PFSK-1 (cell line): ENCODE results near the gene MPZL3.

Source experiments
- FOXP2 ChIP-seq: optimal IDR thresholded peaks from 2 replicates; pipeline ENCODE3; 2011; ENCODE audit warnings: borderline replicate concordance, control low read depth, inconsistent platforms; ENCODE audit not compliant: insufficient read depth; ENCODE audit errors: extremely low read length, extremely low read depth
- POLR2AphosphoS5 ChIP-seq: IDR thresholded peaks from 2 replicates; pipeline ENCODE4 v1.6.1; 2012; ENCODE audit warnings: low read depth, mild to moderate bottlenecking, control low read depth, low read length, moderate library complexity
- SIN3A ChIP-seq: IDR thresholded peaks from 2 replicates; pipeline ENCODE4 v1.6.1; 2012; ENCODE audit warnings: mild to moderate bottlenecking, low read length, moderate library complexity, borderline replicate concordance; ENCODE audit not compliant: insufficient read depth
- TAF1 ChIP-seq: IDR thresholded peaks from 2 replicates; pipeline ENCODE4 v1.6.1; 2012; ENCODE audit warnings: low read length, control low read depth, borderline replicate concordance; ENCODE audit not compliant: insufficient read depth
- TF ChIP-seq, protein P1 (sequence below), 2 experiments: IDR thresholded peaks; 2 replicates each; pipeline versions ENCODE4 v1.6.1 to v1.8.0; 2011 to 2012; ENCODE audit warnings: low read depth in 2 of 2, low read length in 2 of 2, control low read depth in 1 of 2, inconsistent platforms in 1 of 2, mild to moderate bottlenecking in 1 of 2, moderate library complexity in 1 of 2; ENCODE audit not compliant: insufficient read depth in 1 of 2

MPZL3 gene

DNA sequence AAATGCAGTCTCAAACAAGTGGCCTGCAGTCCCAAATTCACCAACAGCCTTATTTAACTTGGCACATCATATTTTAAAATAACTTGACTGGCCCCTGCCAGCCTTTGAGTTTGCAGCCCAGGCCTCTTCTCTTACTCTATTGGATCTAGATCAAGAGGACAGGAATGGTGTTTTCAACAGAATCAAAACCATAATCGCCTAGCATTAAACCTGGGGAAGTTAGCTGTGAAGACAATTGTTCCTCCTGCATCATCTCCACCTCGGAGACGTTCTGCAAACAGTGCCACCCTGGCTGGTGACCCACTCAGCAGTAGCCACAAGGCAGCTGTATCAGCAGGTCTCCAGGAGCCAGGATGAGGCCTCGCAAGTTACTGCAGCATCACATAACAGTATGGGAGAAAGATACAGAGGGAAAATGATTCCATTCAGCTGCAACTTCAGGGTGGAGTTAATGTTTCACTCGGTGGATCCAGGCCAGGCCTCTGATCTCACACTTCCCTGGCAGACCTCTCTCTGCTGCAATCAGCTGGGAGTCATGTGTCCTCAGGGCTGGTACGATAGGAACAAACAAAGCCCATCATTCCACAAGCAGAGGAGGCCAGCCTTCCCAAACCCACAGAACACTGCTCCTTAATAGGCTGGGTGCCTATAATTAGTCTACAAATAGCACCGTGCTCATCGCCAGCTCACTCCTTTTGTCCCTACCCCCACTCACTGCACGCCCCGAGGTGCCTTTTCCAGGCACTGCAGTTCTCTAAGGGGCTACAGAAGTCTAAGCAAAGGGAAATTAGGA, 57.1 kb downstream of the MPZL3 start:
- TF ChIP-seq TAF1 (no peak), FOXP2 (no peak), POLR2AphosphoS5 (no peak), SIN3A (no peak)
- TF ChIP-seq, protein P1, sequence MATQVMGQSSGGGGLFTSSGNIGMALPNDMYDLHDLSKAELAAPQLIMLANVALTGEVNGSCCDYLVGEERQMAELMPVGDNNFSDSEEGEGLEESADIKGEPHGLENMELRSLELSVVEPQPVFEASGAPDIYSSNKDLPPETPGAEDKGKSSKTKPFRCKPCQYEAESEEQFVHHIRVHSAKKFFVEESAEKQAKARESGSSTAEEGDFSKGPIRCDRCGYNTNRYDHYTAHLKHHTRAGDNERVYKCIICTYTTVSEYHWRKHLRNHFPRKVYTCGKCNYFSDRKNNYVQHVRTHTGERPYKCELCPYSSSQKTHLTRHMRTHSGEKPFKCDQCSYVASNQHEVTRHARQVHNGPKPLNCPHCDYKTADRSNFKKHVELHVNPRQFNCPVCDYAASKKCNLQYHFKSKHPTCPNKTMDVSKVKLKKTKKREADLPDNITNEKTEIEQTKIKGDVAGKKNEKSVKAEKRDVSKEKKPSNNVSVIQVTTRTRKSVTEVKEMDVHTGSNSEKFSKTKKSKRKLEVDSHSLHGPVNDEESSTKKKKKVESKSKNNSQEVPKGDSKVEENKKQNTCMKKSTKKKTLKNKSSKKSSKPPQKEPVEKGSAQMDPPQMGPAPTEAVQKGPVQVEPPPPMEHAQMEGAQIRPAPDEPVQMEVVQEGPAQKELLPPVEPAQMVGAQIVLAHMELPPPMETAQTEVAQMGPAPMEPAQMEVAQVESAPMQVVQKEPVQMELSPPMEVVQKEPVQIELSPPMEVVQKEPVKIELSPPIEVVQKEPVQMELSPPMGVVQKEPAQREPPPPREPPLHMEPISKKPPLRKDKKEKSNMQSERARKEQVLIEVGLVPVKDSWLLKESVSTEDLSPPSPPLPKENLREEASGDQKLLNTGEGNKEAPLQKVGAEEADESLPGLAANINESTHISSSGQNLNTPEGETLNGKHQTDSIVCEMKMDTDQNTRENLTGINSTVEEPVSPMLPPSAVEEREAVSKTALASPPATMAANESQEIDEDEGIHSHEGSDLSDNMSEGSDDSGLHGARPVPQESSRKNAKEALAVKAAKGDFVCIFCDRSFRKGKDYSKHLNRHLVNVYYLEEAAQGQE (IDR thresholded peaks at IDR 0.05; ENCODE audit: insufficient read depth in 1 of 2, low read depth in 2 of 2, low read length in 2 of 2) = no peak

DNA sequence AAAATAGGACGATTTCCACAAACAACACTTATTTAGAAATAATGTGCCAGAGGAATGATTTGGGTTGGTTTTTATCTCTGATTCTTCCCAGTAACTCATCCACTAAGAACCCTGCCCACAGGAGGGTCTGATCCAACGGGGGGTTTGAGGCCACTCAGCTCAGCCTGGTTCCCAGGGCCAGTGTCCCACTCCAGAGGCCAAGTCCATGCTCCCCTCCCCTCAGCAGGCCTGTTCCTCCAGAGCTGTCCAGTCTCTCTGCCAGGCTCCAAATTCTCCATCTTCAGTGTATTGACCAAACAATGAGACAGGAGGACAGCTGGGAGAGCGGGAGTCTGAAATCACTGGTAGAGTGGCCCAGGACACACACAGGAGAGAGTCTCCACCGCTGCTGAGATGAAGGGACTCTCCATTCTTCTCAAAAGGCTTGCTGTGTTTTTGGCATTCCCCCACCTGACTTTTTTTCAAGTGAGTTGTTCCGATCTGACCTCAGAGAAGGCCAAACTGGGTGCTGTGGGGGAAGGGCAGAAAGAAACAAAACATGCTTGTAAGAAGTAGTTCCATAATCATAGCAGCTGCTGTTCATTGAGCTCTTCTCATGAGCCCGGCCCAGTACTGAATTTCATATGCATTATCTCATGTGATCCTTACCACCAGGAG, 58.1 kb downstream of the MPZL3 start:
- no peak for TF ChIP-seq POLR2AphosphoS5
- TF ChIP-seq SIN3A = no peak
- TF ChIP-seq, protein P1 (IDR thresholded peaks at IDR 0.05; ENCODE audit: insufficient read depth in 1 of 2, low read depth in 2 of 2, low read length in 2 of 2) = no peak
- TF ChIP-seq TAF1 = no peak
- TF ChIP-seq FOXP2 = no peak

DNA sequence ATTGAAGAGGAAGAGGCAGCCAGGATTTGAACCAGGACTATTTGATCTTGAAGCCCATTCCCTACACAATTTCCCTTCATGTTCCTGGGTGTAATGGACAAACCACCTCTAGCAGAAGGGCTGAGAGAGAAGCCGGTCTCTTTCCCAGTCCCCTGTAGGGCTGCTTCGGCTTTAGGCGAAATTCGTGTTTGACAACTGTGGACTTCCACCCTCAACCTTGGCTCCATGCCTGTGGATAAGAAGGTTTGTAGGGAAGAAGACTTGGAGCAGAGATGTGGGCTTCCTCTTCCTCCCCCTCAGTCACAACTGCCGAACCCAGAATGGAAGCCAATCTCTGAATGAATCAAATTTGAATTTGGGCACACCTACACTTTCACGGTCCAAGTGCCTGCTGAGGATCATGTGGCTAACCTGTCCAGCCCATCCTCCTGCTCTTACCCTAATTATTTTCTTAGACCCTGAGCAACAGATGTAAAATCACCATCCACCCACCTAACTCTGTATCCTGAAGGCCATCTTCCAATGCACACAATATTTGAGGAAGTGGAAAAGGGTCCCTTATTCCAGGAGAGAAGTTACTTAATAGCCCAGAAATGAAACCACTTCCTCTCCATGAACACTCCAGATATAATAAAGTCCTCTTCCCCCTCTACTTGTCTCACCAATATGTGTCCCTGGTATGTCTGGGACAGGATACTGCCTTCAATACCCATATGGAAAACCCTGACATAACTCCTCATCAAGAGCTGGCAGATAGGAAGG, 65.6 kb downstream of the MPZL3 start:
- no peak for TF ChIP-seq FOXP2
- TF ChIP-seq, protein P1 (IDR thresholded peaks at IDR 0.05; ENCODE audit: insufficient read depth in 1 of 2, low read depth in 2 of 2, low read length in 2 of 2) = no peak
- no peak for TF ChIP-seq POLR2AphosphoS5
- no peak for TF ChIP-seq TAF1
- TF ChIP-seq SIN3A = no peak

DNA sequence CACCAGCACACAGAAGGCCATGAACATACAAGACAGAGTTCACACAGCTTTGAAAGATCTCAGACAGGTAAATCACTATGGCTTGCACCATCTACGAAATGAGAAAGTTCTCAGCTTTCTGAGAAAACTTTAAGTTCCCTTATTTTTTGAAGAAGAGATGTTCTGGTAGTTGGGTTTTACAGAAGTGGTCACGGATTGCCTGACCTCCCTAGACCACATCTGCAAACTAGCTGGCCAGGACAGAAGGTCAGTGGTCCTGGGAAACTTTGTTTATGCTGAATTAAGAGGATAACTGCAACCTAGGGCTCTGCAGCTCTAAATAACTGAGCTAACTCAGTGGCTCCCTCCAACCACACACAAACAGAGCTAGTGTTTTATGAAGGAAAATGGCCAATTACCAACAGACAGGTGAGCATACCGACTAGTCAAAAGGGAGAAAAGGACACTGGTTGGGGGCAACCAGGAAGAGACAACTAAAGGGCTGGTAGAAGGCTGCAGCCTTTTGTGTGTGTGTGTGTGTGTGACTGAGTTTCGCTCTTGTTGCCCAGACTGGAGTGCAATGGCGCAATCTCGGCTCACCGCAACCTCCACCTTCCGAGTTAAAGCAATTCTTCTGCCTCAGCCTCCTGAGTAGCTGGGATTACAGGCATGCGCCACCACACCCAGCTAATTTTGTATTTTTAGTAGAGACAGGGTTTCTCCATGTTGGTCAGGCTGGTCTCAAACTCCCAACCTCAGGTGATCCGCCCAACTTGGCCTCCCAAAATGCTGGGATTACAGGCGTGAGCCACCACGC, 67.2 kb downstream of the MPZL3 start:
- no peak for TF ChIP-seq FOXP2
- TF ChIP-seq SIN3A = no peak
- no peak for TF ChIP-seq TAF1
- TF ChIP-seq, protein P1 (IDR thresholded peaks at IDR 0.05; ENCODE audit: insufficient read depth in 1 of 2, low read depth in 2 of 2, low read length in 2 of 2) = no peak
- TF ChIP-seq POLR2AphosphoS5 = no peak
